OCI-LY3 (cell line): Measurements from ENCODE around the gene IL18.

ENCODE experiments used
- CTCF ChIP-seq: fragments of 200-600, 300-600 bp; sonication (generic); IDR thresholded peaks from 2 replicates; pipeline ENCODE4 v1.5.1; 2014; ENCODE audit warnings: antibody characterized with exemption, low read length, low read depth
- EZH2phosphoT487 ChIP-seq: fragments of 200-600 bp; shearing (Covaris generic); IDR thresholded peaks from 2 replicates; pipeline ENCODE4 v1.6.1; 2018; ENCODE audit warnings: antibody characterized with exemption, mixed run types, low read depth

DNA sequence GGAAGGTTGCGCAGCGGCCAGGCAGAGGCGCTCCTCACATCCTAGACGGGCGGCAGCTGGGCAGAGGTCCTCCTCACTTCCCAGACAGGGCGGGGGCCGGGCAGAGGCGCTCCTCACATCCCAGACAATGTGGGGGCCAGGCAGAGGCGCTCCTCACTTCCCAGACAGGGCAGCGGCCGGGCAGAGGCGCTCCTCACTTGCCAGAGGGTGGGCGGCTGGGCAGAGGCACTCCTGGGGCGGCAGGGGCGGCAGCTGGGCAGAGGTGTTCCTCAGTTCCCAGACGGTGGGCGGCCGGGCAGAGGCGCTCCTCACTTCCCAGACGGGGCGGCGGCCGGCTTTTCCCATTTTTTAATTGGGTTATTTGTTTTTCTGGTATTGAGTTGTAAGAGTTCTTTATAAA is 42.2 kb upstream of the IL18 start:
- TF ChIP-seq CTCF (no peak), EZH2phosphoT487 (no peak)
